DOHH2 (cell line): ENCODE measurements around the gene CFAP74.

Experiments
- CTCF ChIP-seq: fragments of 200-600 bp; sonication (generic); IDR thresholded peaks from one replicate; pipeline ENCODE4 v1.5.1; 2014; ENCODE audit warnings: antibody characterized with exemption, mild to moderate bottlenecking, low read depth, low read length; ENCODE audit not compliant: poor library complexity, severe bottlenecking
- EZH2phosphoT487 ChIP-seq: fragments of 200-600 bp; sonication (generic); IDR thresholded peaks from 2 replicates; pipeline ENCODE4 v1.6.1; 2017; ENCODE audit warnings: borderline replicate concordance, mild to moderate bottlenecking, antibody characterized with exemption, low read length, moderate library complexity, mixed read lengths

DNA sequence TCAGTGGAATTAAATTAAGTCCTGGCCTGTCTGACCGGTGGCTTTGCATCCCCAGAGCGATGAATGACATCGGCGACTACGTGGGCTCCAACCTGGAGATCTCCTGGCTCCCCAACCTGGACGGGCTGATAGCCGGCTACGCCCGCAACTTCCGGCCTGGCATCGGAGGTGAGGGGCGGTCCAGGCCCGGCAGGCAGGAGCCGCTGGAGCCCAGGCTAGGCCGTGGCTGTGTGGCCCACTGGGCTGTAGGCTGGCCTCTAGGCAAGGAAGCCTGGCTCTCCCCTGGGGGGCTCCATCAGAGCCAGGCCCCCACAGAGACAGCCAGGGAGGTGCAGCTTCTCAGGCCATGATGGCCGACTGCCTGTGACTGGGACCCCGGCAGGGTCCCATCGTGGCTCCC is 21.3 kb upstream of the CFAP74 start:
- no peak for TF ChIP-seq EZH2phosphoT487
- no peak for TF ChIP-seq CTCF
